BLaER1 treated with 17β-estradiol and CSF1 and Interleukin-3, amounts not matched to agents 10 nM and 100 nM (cell line): ENCODE data around the gene PLEKHM2.

Experiments used
- H3K27ac ChIP-seq, 11 experiments: shearing (Covaris generic); formaldehyde crosslinking; 2 replicates each; pipeline ENCODE4 v1.8.1; 2022
- H3K27me3 ChIP-seq, 11 experiments: shearing (Covaris generic); formaldehyde crosslinking; 2 replicates each; pipeline ENCODE4 v1.8.1; 2022
- H3K36me3 ChIP-seq, 11 experiments: shearing (Covaris generic); formaldehyde crosslinking; 2 replicates each; pipeline ENCODE4 v1.8.1; 2022
- H3K4me1 ChIP-seq, 10 experiments: shearing (Covaris generic); formaldehyde crosslinking; 2 replicates each; pipeline ENCODE4 v1.8.1; 2022
- H3K4me2 ChIP-seq, 11 experiments: shearing (Covaris generic); formaldehyde crosslinking; 2 replicates each; pipeline ENCODE4 v1.8.1; 2022
- H3K4me3 ChIP-seq, 10 experiments: shearing (Covaris generic); formaldehyde crosslinking; 2 replicates each; pipeline ENCODE4 v1.8.1; 2022
- H3K9ac ChIP-seq, 11 experiments: shearing (Covaris generic); formaldehyde crosslinking; 2 replicates each; pipeline ENCODE4 v1.8.1; 2022
- H3K9me3 ChIP-seq, 11 experiments: shearing (Covaris generic); formaldehyde crosslinking; replicated peaks in 1 of 11; 2 replicates each; pipeline ENCODE4 v1.8.1; 2022
- H4K20me1 ChIP-seq, 11 experiments: shearing (Covaris generic); formaldehyde crosslinking; 2 replicates each; pipeline ENCODE4 v1.8.1; 2022
- Cebpa-rat ChIP-seq, 11 experiments: shearing (Covaris generic); IDR thresholded peaks; 2 replicates each; pipeline ENCODE4 v1.8.1; 2022

PLEKHM2 gene

DNA sequence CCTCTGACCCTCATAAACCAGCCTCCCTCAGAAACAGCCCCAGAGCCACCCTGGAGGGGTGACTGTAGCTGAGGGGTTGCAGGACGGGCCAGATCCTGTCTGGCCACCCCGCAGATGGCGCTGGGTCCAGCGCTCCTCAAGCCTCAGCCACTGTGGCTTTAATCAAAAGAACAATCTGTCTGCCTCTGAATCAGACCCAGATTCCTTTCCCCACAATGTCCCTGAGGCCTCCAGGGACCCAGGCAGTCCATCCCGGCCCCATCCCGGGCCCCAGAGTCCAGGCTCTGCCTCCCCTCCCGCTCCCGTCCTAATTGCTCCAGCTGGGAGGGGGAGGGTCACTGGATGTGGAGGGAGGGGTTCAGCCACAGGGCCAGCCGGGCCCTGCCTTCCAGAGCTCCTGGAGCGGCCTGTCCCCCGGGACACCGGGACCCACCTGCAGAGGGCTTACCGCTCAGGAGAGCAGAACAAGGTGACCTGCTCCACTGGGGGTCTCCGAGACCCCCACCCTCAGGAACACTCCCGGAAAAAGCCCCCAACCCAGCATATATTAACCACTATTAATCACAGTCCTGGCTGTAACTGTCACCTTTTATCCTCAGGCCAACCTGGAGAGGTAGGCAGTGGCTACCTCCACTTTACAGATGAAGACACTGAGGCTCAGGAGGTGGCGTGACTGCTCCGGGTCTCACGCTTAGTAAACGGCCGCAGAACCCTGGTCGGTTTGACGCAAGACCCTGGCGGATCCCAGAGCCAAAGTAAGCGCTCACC is 73.6 kb downstream of the PLEKHM2 start:
- H4K20me1 ChIP-seq, result peaks cover 0 to 38% (median 25%) of the 10 kb centered on the region in 11 experiments; a peak in 15 of 22 replicates
- no peak overlapping the region for H3K27ac ChIP-seq
- H3K9me3 ChIP-seq, result no peaks in the 10 kb centered on the region; a peak in 1 of 22 replicates
- no peak for TF ChIP-seq Cebpa-rat (IDR thresholded peaks at IDR 0.05)
- H3K4me2 ChIP-seq, result no peak overlapping the region
- H3K36me3 ChIP-seq, result no peaks in the 10 kb centered on the region
- no peak overlapping the region for H3K4me3 ChIP-seq
- peaks cover 18 to 32% (median 25%) of the 10 kb centered on the region in 10 experiments for H3K4me1 ChIP-seq
- no peak overlapping the region for H3K9ac ChIP-seq
- peaks cover 69 to 80% (median 78%) of the 10 kb centered on the region in 11 experiments for H3K27me3 ChIP-seq

DNA sequence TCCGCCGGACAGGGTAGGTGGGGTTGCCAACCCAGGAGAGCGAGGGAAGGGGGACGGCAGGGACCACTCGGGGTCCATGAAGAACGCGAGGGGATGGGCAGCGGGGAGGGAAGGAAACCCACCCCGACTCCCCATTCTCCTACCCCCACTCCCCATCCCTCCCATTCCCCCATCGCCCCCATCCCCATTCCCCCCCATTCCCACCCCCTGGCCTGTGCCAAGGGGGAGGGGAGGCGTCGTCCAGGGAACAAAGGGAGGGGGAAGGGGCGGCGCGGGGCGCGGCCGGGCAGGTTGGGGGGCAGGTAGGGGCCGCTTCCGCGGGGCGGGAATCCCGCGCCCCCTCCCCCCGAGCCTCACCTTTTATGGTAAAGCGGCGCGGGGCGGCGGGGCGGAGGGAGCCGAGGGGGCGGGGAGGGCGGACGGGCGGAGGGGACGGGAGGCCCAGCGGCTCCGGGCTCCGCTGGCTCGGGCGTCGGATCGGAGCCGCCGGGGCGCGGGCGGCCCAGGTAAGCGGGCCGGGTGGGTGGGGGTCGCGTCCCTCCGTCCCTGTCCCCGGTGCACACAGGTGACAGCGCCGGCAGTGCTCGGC is 74.3 kb downstream of the PLEKHM2 start, which contains the start of gene FBLIM1:
Gene FBLIM1 (plus strand): TSS at position 453 of the 589 bp plus-strand sequence. CDS start 6,189 bp downstream, outside the sequence.
- no peak for TF ChIP-seq Cebpa-rat (IDR thresholded peaks at IDR 0.05)
- H3K27me3 ChIP-seq, result peaks cover 69 to 82% (median 80%) of the 10 kb centered on the region in 11 experiments
- H3K9ac ChIP-seq, result peak within 1 kb of the TSS in 4 of 11 experiments; percentile 5 to 69 (median 54); a peak in 4 of 22 replicates
- peak within 1 kb of the TSS in 6 of 10 experiments; percentile 3 to 56 (median 38); a peak in 10 of 20 replicates for H3K4me3 ChIP-seq
- H3K36me3 ChIP-seq, result no peaks in the 10 kb centered on the region
- H3K9me3 ChIP-seq, result no peaks in the 10 kb centered on the region; a peak in 1 of 22 replicates
- no peak within 1 kb of the TSS for H3K27ac ChIP-seq
- peak within 1 kb of the TSS in 9 of 11 experiments; percentile 30 to 86 (median 48); a peak in 15 of 22 replicates for H3K4me2 ChIP-seq
- peaks cover 0 to 38% (median 25%) of the 10 kb centered on the region in 11 experiments; a peak in 15 of 22 replicates for H4K20me1 ChIP-seq
- peaks cover 18 to 32% (median 25%) of the 10 kb centered on the region in 10 experiments for H3K4me1 ChIP-seq

DNA sequence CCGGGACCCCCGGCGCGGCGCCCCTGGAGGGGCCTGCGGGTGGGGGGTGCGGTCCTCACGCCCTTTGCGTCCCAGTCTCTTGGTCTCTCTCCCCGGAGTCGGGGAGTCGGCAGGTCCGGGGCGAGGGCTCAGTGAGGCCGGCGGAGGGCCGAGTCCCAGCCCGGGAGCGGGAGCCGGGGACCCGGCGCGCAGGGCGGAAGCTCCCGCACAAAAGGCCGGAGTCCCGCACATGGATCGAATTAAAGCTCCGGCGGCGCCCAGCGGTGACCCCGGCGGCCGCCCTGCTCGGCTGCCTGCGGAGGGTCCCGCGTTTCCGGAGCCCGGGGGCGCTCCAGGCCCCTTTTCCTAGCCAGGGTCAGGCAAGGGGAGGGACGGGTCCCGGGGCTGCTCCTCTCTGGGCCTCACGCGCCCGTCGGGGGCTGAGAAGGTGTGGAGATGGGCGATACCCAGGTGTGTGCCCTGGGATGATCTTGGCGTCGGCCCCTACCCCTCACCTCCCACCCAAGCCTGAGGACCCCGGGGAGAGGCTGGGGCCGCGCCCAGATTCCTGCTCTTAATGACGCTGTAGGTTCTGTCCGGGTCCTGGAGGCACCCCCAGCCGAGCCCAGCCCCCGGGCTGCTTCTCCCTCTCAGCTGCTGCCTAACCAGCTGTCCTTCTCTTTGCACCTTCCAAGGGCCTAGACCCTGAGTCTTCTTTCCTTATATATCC is 75.0 kb downstream of the PLEKHM2 start:
- H3K36me3 ChIP-seq, result no peaks in the 10 kb centered on the region
- peak overlapping the region in 4 of 11 experiments; percentile 5 to 69 (median 54); a peak in 4 of 22 replicates for H3K9ac ChIP-seq
- peak overlapping the region in 6 of 10 experiments; percentile 3 to 56 (median 38); a peak in 10 of 20 replicates for H3K4me3 ChIP-seq
- H3K4me1 ChIP-seq, result peaks cover 18 to 32% (median 25%) of the 10 kb centered on the region in 10 experiments
- H3K9me3 ChIP-seq, result no peaks in the 10 kb centered on the region; a peak in 1 of 22 replicates
- peak overlapping the region in 9 of 11 experiments; percentile 30 to 86 (median 48); a peak in 15 of 22 replicates for H3K4me2 ChIP-seq
- no peak for TF ChIP-seq Cebpa-rat (IDR thresholded peaks at IDR 0.05)
- peaks cover 69 to 82% (median 80%) of the 10 kb centered on the region in 11 experiments for H3K27me3 ChIP-seq
- H4K20me1 ChIP-seq, result peaks cover 0 to 38% (median 25%) of the 10 kb centered on the region in 11 experiments; a peak in 15 of 22 replicates
- H3K27ac ChIP-seq, result no peak overlapping the region

DNA sequence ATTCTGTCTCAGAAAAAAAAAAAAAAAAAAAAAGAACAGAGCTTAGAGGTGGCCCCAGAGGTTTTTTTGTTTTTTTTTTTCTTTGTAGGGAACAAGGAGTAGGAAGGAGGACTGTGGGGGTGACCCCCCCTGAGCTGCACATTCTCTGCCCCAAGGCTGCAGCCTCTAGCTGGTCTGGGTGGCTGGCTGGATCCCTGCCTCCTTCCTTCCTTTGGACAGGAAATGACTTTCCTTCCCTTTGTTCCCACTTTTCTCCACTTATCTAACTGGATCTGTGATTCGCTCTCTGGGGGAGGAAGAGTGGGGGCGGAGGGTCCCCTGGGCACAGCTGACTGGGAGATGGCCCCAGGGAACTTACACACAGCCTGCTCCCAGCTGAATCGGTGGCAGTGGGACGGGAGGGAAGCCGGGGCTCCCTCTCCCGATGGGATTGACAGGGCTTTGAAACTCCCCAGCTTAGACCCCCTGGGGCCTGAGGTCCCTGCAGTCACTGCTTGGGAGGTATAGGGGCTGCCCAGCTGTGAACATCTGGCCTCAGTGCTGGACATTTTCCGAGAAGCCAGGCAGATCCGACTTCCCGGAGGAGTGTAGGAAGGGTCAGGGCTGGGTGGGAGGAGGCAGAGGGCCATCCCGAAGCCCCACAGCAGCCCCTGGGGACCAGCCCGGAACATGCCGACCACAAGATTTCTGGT is 76.5 kb downstream of the PLEKHM2 start:
- Histone ChIP-seq H3K4me1 (peaks cover 19 to 41% (median 28%) of the 10 kb centered on the region in 10 experiments), H3K9ac (peak overlapping the region in 2 of 11 experiments; percentile 1 to 28; a peak in 2 of 22 replicates), H3K9me3 (no peaks in the 10 kb centered on the region), H3K27ac (no peak overlapping the region), H3K27me3 (peaks cover 61 to 75% (median 72%) of the 10 kb centered on the region in 11 experiments), H3K4me3 (no peak overlapping the region), H4K20me1 (peaks cover 0 to 38% (median 25%) of the 10 kb centered on the region in 11 experiments; a peak in 15 of 22 replicates), H3K36me3 (no peaks in the 10 kb centered on the region), H3K4me2 (peak overlapping the region; percentile 48 to 83 (median 75))
- TF ChIP-seq Cebpa-rat (IDR thresholded peaks at IDR 0.05), result no peak

DNA sequence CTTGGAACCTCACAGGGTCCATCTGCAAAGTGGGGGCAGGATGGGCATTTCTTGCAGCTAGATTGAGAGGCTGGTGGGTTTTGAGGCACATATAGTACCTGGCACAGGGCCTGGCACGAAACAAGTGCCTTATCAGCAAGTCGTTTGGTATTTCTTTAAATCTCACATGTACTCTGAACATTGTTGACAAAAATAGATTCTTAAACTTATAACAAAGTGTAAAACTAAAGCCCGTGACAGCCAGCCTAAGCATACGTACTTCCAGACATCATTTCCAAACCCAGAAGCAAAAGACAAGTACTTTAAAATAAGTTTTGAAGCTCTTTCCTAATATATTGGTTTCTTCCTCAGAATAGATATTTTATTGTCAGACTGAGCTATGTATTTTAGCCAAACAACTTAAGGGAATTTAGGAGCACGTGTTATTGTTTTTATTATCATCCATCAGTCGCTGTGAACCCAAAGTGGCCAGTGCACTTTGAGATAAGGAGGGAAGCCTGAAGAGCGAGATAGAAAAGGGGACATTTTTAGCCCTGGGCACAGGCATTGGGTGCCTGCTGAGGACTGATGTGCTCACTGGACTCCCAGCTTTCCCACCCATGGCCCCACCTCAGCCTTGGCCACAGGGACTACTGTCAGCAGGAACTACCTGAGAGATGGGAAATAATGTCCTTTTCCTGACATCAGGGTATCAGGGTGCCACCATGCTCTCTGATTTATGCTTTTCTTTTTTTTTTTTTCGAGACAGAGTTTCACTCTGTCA is 77.4 kb downstream of the PLEKHM2 start:
- no peak for TF ChIP-seq Cebpa-rat (IDR thresholded peaks at IDR 0.05)
- Histone ChIP-seq H3K27me3 (peaks cover 53 to 66% (median 63%) of the 10 kb centered on the region in 11 experiments), H3K36me3 (no peaks in the 10 kb centered on the region), H4K20me1 (peaks cover 0 to 33% (median 23%) of the 10 kb centered on the region in 11 experiments; a peak in 15 of 22 replicates), H3K4me2 (peak overlapping the region; percentile 48 to 83 (median 75); a peak in 21 of 22 replicates), H3K4me1 (peaks cover 14 to 36% (median 24%) of the 10 kb centered on the region in 10 experiments), H3K27ac (no peak overlapping the region), H3K4me3 (no peak overlapping the region), H3K9ac (no peak overlapping the region), H3K9me3 (no peaks in the 10 kb centered on the region)

DNA sequence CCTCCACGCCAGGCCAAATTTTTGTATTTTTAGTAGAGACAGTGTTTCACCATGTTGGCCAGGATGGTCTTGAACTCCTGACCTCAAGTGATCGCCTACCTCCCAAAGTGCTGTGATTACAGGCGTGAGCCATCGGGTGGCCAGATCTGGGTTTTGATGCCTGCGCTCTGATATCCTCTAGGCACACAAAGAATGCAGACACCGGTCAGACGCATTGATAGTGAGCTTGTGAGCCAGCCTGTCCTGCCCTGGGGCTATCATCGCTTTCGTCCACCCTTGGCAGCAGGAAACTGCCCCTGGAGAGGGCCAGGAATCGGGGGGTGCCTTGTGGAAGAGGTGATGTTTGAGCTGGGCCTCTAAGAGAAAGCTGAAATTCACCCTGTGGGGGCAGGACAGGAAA is 78.4 kb downstream of the PLEKHM2 start:
- no peak overlapping the region for H3K4me2 ChIP-seq
- H3K27ac ChIP-seq, result no peak overlapping the region
- H3K4me1 ChIP-seq, result peaks cover 12 to 31% (median 20%) of the 10 kb centered on the region in 10 experiments
- H3K9ac ChIP-seq, result no peak overlapping the region
- no peak overlapping the region for H3K4me3 ChIP-seq
- TF ChIP-seq Cebpa-rat (IDR thresholded peaks at IDR 0.05), result no peak
- no peaks in the 10 kb centered on the region for H3K36me3 ChIP-seq
- H3K9me3 ChIP-seq, result no peaks in the 10 kb centered on the region
- peaks cover 0 to 24% (median 13%) of the 10 kb centered on the region in 11 experiments; a peak in 15 of 22 replicates for H4K20me1 ChIP-seq
- peaks cover 43 to 56% (median 53%) of the 10 kb centered on the region in 11 experiments for H3K27me3 ChIP-seq

DNA sequence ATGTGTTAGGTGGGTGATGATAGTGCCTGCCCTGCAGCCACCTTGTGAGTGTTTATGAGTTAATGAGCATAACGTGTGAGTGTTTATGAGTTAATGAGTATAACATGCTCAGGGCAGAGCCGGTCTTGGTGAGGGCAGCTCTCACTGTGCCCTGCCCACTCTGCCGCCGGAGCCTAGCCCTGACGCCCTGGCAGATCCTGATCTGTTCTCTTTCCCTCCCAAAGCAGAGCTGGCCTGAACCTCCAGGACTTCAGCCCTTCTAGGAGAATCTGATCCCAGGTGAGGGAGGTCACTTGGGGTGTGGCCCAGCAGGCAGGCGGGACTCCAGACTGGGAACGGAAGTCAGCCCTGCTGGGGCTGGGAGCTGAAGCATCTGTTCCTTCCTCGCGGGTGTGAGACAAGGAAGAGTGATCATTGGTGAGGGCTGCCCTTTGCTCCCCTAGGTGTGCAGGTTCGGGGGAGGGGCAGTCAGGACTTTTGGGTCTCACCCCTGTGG is 80.2 kb downstream of the PLEKHM2 start:
- Histone ChIP-seq H3K36me3 (no peaks in the 10 kb centered on the region), H3K9me3 (no peaks in the 10 kb centered on the region), H4K20me1 (peaks cover 0 to 12% (median 3%) of the 10 kb centered on the region in 11 experiments; a peak in 12 of 22 replicates), H3K4me2 (peak overlapping the region in 1 of 11 experiments; percentile 7; a peak in 1 of 22 replicates), H3K27me3 (peaks cover 29 to 38% (median 36%) of the 10 kb centered on the region in 11 experiments), H3K4me1 (peaks cover 12 to 25% (median 18%) of the 10 kb centered on the region in 10 experiments), H3K4me3 (no peak overlapping the region), H3K9ac (no peak overlapping the region), H3K27ac (no peak overlapping the region)
- TF ChIP-seq Cebpa-rat (IDR thresholded peaks at IDR 0.05), result no peak
